T-cell (primary cell): ENCODE results near the gene FAM47E. TPM values are rescaled to one million over a fixed set of nuclear protein-coding genes. Genes with fewer than 3 reads are reported as not detected.

Experiments
- ATAC-seq, 4 experiments: fragments of 200-7000 bp in 3 of 4; fragments of 150-1000 bp in 1 of 4; cut with Tn5 transposase; replicated peaks in 1 of 4; 1 replicate in 3 of 4; 2 replicates in 1 of 4; pipeline ENCODE4 v1.10.0; 2021; ENCODE audit warnings: moderate library complexity in 3 of 4, mild to moderate bottlenecking in 2 of 4, moderate number of reproducible peaks in 1 of 4
- CTCF ChIA-PET, 2 donors: fragments of 300-600 bp; sonication (Branson Sonifier 250); formaldehyde crosslinking; loops; one replicate each; lab custom pipeline; 2022; ENCODE audit warnings: antibody characterized with exemption in 2 of 2; lab: Charles Lee
- POLR2A ChIA-PET, 2 donors: fragments of 300-600 bp; sonication (Branson Sonifier 250); formaldehyde crosslinking; loops; one replicate each; lab custom pipeline; 2022; ENCODE audit warnings: antibody characterized with exemption in 2 of 2; lab: Charles Lee
- DNase-seq, 35 experiments: peaks; one replicate each; pipeline versions ENCODE4 v3.0.0 to v3.0.0-alpha.2; 2013 to 2023
- H3K27ac ChIP-seq: one replicate; pipeline ENCODE4 v1.5.1; 2013; ENCODE audit warnings: low read length
- H3K27me3 ChIP-seq, 2 experiments: replicated peaks in 1 of 2; 1 replicate in 1 of 2; 2 replicates in 1 of 2; pipeline versions ENCODE4 v1.6.1 to v1.7.0; 2013; ENCODE audit warnings: low read length in 1 of 2, mixed read lengths in 1 of 2; ENCODE audit not compliant: control insufficient read depth in 2 of 2, insufficient read depth in 2 of 2; ENCODE audit errors: extremely low read depth in 1 of 2
- H3K36me3 ChIP-seq, 2 donors: 1 replicate in 1 of 2; 2 replicates in 1 of 2; pipeline versions ENCODE4 v1.6.1 to v1.7.0; 2013; ENCODE audit warnings: low read length in 1 of 2; ENCODE audit not compliant: control insufficient read depth in 2 of 2, insufficient read depth in 1 of 2; ENCODE audit errors: extremely low read depth in 1 of 2
- H3K4me1 ChIP-seq, 2 experiments: 1 replicate in 1 of 2; 2 replicates in 1 of 2; pipeline versions ENCODE4 v1.6.1 to v1.7.0; 2013; ENCODE audit warnings: low read length in 2 of 2, mixed read lengths in 1 of 2; ENCODE audit not compliant: insufficient read depth in 2 of 2, control insufficient read depth in 1 of 2; ENCODE audit errors: extremely low read depth in 1 of 2
- H3K4me3 ChIP-seq, 2 donors: 1 replicate in 1 of 2; 2 replicates in 1 of 2; pipeline versions ENCODE4 v1.5.1 to v1.7.0; 2013; ENCODE audit warnings: mild to moderate bottlenecking in 2 of 2, low read length in 1 of 2, moderate library complexity in 1 of 2; ENCODE audit not compliant: control insufficient read depth in 1 of 2; ENCODE audit errors: extremely low read depth in 1 of 2
- H3K9me3 ChIP-seq: 2 replicates; pipeline ENCODE4 v1.7.0; 2013
- H3K27ac Mint-ChIP-seq, 2 donors: one replicate each; pipeline ENCODE4 v1.8.0; 2020 to 2021; ENCODE audit warnings: mild to moderate bottlenecking in 2 of 2, mixed read lengths in 2 of 2
- H3K27me3 Mint-ChIP-seq, 2 donors: one replicate each; pipeline ENCODE4 v1.8.0; 2021 to 2022; ENCODE audit warnings: mixed read lengths in 2 of 2
- H3K36me3 Mint-ChIP-seq: one replicate; pipeline ENCODE4 v1.8.0; 2021; ENCODE audit warnings: mixed read lengths
- H3K4me1 Mint-ChIP-seq, 3 donors: one replicate each; pipeline ENCODE4 v1.8.0; 2020 to 2022; ENCODE audit warnings: mixed read lengths in 3 of 3, mild to moderate bottlenecking in 1 of 3
- H3K4me3 Mint-ChIP-seq, 3 donors: one replicate each; pipeline ENCODE4 v1.8.0; 2020 to 2022; ENCODE audit warnings: mild to moderate bottlenecking in 3 of 3, mixed read lengths in 3 of 3, moderate library complexity in 3 of 3
- H3K9me3 Mint-ChIP-seq, 3 donors: one replicate each; pipeline ENCODE4 v1.8.0; 2020 to 2022; ENCODE audit warnings: mixed read lengths in 3 of 3
- WGBS: methylation state at CpG from one replicate; pipeline ENCODE4 v1.1.5; 2013; ENCODE audit warnings: missing lambda C conversion rate; ENCODE audit not compliant: insufficient coverage; 5-methylcytosine and 5-hydroxymethylcytosine counted together
- total RNA-seq, 35 experiments: library from RNA in 6 of 35; stranded (reverse) in 6 of 35; fragments of 120-200 nt in 1 of 35; gene quantifications; one replicate each; pipeline versions ENCODE4 v1.2.1 to v1.2.4 and lab custom pipeline; 2013 to 2026

The FAM47E gene
- total RNA-seq, 5 donors from 2014 or later (not counting 1 experiment from before 2014, with no cell fraction given) = 0.19 TPM; not detected in 4

DNA sequence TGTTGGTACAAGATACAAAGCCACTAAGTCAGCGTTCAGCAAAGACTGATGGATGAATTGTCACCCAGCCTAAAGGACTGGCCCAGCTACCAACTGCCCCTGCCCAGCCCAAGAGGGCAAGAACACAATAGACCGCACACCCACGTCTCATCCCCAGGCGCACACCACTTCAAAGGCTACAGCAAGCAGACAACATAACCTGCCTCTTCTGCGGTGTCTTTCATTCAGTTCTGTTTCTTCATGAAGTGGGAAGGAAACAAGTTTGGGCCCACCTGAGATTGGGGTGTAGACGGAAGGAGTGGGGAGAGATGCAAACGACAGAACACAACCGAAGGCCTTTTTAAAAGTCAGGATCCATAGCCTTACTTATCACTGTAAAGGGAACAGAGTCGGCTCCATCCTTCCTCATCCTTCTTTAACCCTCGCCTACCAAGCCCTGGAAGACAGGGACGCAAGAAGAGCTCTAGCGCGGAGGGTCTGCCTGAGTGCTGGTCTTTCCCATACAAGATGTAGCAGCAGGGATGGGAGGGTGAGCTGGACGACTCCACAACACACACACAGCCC lies 38.6 kb upstream of the FAM47E start:
- H3K4me1 ChIP-seq = peaks cover 20 to 31% of the 10 kb centered on the region in 2 experiments
- no peaks in the 10 kb centered on the region for H3K36me3 ChIP-seq
- H3K27me3 ChIP-seq = no peaks in the 10 kb centered on the region
- CTCF ChIA-PET = interaction anchor here in 1 of 2 donors (0.8 kb wide), 1 partner anchor 162 kb away, joined by 3 read pairs; no protein-coding TSS in a partner anchor
- WGBS = 13% methylated on average over 3 of the region's 14 CpGs
- peak overlapping the region; percentile 90 for H3K27ac ChIP-seq
- H3K4me3 ChIP-seq = peak overlapping the region; percentile 78 to 79
- no peaks in the 10 kb centered on the region for H3K9me3 Mint-ChIP-seq
- H3K4me1 Mint-ChIP-seq = peaks cover 64 to 73% (median 67%) of the 10 kb centered on the region in 3 donors
- peak overlapping the region; percentile 83 to 89 (median 86) for H3K4me3 Mint-ChIP-seq
- no peaks in the 10 kb centered on the region for H3K27me3 Mint-ChIP-seq
- POLR2A ChIA-PET = interaction anchor here (0.6 to 1.4 kb wide), 2 partner anchors 65 to 673 kb away, joined by 3 read pairs; partner anchors contain the start of gene NUP54 (in 1 of the 2)
- peak; percentile 48 to 59 (median 50) for ATAC-seq
- H3K9me3 ChIP-seq = no peaks in the 10 kb centered on the region
- peak; percentile 7 to 73 (median 40) for DNase-seq
- H3K27ac Mint-ChIP-seq = peak overlapping the region; percentile 90 to 94
- H3K36me3 Mint-ChIP-seq = no peaks in the 10 kb centered on the region

DNA sequence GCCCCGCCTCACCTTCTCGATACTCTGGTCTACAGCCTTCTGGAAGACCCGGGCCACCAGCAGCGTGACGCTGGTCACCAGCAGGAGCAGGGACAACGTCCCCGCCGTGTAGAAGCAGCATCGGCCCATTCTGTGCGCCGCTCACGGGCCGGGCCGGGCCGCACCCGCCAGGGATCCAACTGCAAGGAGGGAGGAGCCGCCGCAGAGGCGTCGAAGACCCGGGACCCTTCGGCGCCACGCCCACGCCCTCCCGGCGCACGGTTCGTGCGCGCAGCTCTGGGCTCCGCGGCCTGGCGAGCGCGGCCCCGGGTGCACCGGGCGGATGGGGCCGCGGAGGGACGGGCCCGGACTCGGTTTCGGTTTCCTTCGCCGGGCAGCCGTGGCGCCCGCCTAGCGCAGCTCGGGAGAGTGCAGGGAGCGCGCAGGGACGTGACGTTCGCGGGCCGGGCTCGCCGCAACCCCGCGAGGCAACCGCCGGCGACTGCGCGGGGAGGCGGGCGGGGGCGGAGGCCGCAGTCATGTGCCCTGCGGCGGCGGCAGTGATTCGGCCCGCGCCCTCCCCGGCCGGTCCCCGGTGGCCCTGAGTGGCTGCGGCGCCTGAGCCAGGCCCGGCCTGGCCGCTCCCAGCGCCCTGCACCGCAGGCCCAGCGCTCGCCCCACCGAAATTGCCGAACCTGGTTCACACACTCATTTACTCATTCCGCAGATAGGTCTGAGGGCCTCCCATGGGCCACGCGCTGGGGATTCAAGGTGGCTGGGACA lies 37.9 kb upstream of the FAM47E start, which contains the start of gene SCARB2:
Gene SCARB2, minus strand, starts transcription at position 410 of the 762 bp plus-strand sequence. Its CDS starts 281 bp downstream, at position 129.
- Histone ChIP-seq H3K27me3 (no peaks in the 10 kb centered on the region), H3K36me3 (no peaks in the 10 kb centered on the region), H3K27ac (peak within 1 kb of the TSS; percentile 90), H3K4me3 (peak within 1 kb of the TSS; percentile 78 to 79), H3K9me3 (no peaks in the 10 kb centered on the region), H3K4me1 (peaks cover 18 to 31% of the 10 kb centered on the region in 2 experiments)
- Mint-ChIP-seq H3K4me1 (peaks cover 57 to 67% (median 60%) of the 10 kb centered on the region in 3 donors), H3K36me3 (no peaks in the 10 kb centered on the region), H3K27me3 (no peaks in the 10 kb centered on the region), H3K4me3 (peak within 1 kb of the TSS; percentile 83 to 89 (median 86)), H3K27ac (peak within 1 kb of the TSS; percentile 92 to 94), H3K9me3 (no peaks in the 10 kb centered on the region)
- DNase-seq (peak; percentile 46 to 88 (median 70)), ATAC-seq (peak; percentile 76 to 78 (median 76))
- ChIA-PET POLR2A (interaction anchor here (0.6 to 1.4 kb wide), 2 partner anchors 65 to 673 kb away, joined by 3 read pairs; partner anchors contain the start of gene NUP54 (in 1 of the 2)), CTCF (interaction anchor here (1.7 kb wide), 2 partner anchors 13 to 34 kb away, joined by 3 to 5 read pairs; no protein-coding TSS in a partner anchor)
- under 1% methylated on average over 94 of the region's 94 CpGs for WGBS

DNA sequence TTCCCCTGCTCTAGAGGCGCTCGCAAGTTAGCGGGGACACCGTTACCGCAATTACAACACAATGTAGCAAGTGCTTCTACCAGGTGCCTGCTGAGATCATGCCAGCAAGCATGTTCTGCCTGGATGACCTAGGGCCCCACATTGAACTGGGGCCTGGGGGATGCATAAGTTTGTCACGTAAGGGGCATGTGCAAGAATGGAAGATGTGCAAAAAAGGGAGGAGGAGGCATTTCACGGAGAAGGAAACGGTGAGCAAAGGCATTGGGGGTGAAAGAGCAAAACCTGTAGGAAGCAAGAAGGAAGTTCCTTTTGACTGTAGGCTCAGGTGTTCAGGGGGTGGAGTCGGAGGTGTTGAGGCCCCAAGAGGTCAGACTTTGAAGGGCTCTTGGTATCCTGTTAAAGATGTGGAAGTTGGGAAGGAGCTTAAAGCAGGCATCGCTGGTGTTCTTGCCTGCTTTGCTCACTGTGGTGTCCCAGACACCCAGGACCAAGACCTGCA lies 37.3 kb upstream of the FAM47E start:
- peak overlapping the region; percentile 85 for H3K27ac ChIP-seq
- H3K4me1 ChIP-seq = peaks cover 16 to 31% of the 10 kb centered on the region in 2 experiments
- POLR2A ChIA-PET = no interaction called here
- WGBS = 16% methylated on average over 8 of the region's 10 CpGs
- no peaks in the 10 kb centered on the region for H3K9me3 Mint-ChIP-seq
- H3K27me3 Mint-ChIP-seq = no peaks in the 10 kb centered on the region
- no peaks in the 10 kb centered on the region for H3K9me3 ChIP-seq
- peaks cover 53 to 62% (median 57%) of the 10 kb centered on the region in 3 donors for H3K4me1 Mint-ChIP-seq
- CTCF ChIA-PET = interaction anchor here (0.6 to 1.7 kb wide), 3 partner anchors 13 to 35 kb away, joined by 3 to 5 read pairs (median 3); no protein-coding TSS in a partner anchor
- H3K4me3 Mint-ChIP-seq = peak overlapping the region; percentile 83 to 85 (median 83)
- no peaks in the 10 kb centered on the region for H3K36me3 ChIP-seq
- H3K4me3 ChIP-seq = peak overlapping the region; percentile 78 to 79
- H3K27ac Mint-ChIP-seq = peak overlapping the region; percentile 88 to 92
- DNase-seq = peak in 2 of 35 experiments; percentile 68 to 71
- no peaks in the 10 kb centered on the region for H3K36me3 Mint-ChIP-seq
- H3K27me3 ChIP-seq = no peaks in the 10 kb centered on the region
- peak in 1 of 4 experiments; percentile 2 for ATAC-seq

DNA sequence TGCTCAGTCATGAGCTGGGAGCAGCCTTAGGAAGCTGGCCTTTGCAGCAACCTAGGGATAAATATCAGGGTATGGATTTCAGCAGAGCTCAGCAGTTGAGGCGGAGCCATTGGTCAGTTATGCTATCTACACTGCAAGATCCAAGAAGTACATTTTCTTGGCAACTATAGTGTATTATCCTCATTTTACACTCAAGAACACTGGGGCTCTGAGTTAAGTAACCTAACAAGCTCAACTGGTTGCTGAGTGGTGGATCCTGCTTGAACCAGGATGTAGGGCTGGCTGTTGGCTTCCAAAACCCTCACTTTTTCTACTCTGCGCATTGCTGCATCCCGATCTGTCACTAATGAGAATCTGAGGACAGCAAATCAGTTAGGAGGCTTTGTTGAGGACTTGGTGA lies 36.4 kb upstream of the FAM47E start:
- Histone ChIP-seq H3K27me3 (no peaks in the 10 kb centered on the region), H3K4me3 (no peak overlapping the region), H3K4me1 (peaks cover 16 to 31% of the 10 kb centered on the region in 2 experiments), H3K9me3 (no peaks in the 10 kb centered on the region), H3K27ac (peak overlapping the region; percentile 85), H3K36me3 (no peaks in the 10 kb centered on the region)
- WGBS = 100% methylated on average over 2 of the region's 3 CpGs
- ATAC-seq (no peak), DNase-seq (no peak)
- Mint-ChIP-seq H3K27ac (peak overlapping the region; percentile 88 to 92), H3K4me1 (peaks cover 46 to 56% (median 52%) of the 10 kb centered on the region in 3 donors), H3K9me3 (no peaks in the 10 kb centered on the region), H3K27me3 (no peaks in the 10 kb centered on the region), H3K4me3 (peak overlapping the region in 2 of 3 donors; percentile 11 to 83), H3K36me3 (no peaks in the 10 kb centered on the region)
- CTCF ChIA-PET = interaction anchor here (0.6 to 1.7 kb wide), 4 partner anchors 12 to 36 kb away, joined by 3 to 5 read pairs (median 3); no protein-coding TSS in a partner anchor
- POLR2A ChIA-PET = interaction anchor here in 1 of 2 donors (1.1 kb wide), 1 partner anchor 18 kb away, joined by 3 read pairs; no protein-coding TSS in a partner anchor

DNA sequence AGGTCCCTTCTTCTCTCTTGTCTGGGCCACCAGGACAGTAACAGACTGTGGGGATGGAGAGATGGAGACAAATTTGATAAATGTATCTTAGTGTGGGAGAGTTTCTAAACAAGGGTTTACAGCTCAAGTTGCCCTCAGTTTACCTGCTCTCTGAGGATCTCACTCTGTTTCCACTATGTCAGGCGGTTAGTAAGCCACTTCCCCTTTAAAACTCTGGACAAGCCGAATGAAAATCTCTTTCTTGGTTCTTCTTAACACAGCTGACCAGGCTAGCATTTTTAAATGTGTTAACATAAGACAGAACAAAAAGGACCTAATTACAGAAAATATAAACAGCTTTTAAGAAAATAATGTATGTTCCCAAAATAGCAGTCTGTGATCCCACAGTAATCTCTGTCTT lies 35.0 kb upstream of the FAM47E start:
- Mint-ChIP-seq H3K9me3 (no peaks in the 10 kb centered on the region), H3K4me1 (peaks cover 32 to 42% (median 37%) of the 10 kb centered on the region in 3 donors), H3K4me3 (peak overlapping the region in 2 of 3 donors; percentile 5 to 24), H3K36me3 (no peaks in the 10 kb centered on the region), H3K27me3 (peaks cover 0 to 2% of the 10 kb centered on the region in 2 donors), H3K27ac (peak overlapping the region in 1 of 2 donors; percentile 39)
- POLR2A ChIA-PET = interaction anchor here in 1 of 2 donors (0.6 to 0.9 kb wide), 2 partner anchors 72 to 492 kb away, joined by 3 read pairs; partner anchors contain the start of gene USO1
- WGBS = 100% methylated on average over 1 of the region's 2 CpGs
- Histone ChIP-seq H3K36me3 (no peaks in the 10 kb centered on the region), H3K4me3 (no peak overlapping the region), H3K27me3 (no peaks in the 10 kb centered on the region), H3K27ac (no peak overlapping the region), H3K4me1 (peaks cover 16 to 29% of the 10 kb centered on the region in 2 experiments), H3K9me3 (no peaks in the 10 kb centered on the region)
- no peak for DNase-seq
- ATAC-seq = no peak
- CTCF ChIA-PET = interaction anchor here in 1 of 2 donors (0.6 kb wide), 1 partner anchor 131 kb away, joined by 7 read pairs; no protein-coding TSS in a partner anchor
